ENCODE measurements around the gene ABLIM2.

DNA sequence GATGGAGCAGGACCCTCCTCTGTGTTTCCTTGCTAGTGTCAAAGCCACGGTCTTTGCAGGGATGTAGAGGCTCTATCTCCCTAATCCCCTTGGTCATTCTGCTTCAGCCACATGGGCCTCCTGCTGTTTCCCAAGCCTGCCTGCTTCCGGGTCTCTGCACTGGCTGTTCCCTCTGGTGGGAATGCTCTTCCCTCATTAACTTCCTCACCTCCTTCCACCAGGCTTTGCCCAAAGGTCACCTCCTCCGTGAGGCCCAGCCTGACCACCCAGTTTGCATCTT lies 56.6 kb downstream of the ABLIM2 start:
- TF ChIP-seq POLR2A (IDR thresholded peaks at IDR 0.05; ENCODE audit: low read depth, low read length) (no peak), NFE2L2 (IDR thresholded peaks at IDR 0.05; ENCODE audit: low read depth, low read length) (no peak)
